ENCODE measurements around the gene MICAL2. TPM values are rescaled to one million over a fixed set of nuclear protein-coding genes. Genes with fewer than 3 reads are reported as not detected.

MICAL2 gene
- total RNA-seq, 1 donor, result 156 TPM

DNA sequence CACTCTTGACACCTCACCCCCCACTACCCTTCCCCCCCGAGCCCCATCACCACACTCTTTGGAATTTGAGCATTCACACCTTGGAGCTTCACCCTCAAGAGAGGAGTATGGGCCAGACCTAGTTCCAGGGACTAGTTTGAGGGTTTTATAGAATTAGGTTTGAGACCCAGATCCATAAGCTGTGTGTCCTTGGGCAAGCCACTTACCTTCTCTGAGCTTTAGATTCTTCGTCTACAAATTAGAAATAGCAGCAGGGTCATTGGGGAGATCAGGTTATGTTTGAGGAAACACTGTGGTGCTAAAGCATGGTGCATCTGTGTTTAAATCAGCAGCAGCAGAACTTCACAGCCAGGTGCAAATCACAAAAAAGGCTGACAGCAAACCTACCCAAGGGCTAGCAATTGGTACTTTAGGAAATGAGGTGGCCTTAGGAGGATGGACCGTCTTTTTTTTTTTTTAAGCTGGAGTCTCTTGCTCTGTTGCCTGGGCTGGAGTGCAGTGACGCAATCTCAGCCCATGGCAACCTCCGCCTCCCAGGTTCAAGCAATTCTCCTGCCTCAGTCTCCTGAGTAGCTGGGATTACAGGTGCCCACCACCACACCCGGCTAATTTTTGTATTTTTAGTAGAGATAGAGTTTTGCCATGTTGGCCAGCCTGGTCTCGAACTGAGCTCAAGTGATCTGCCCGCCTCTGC lies 114.8 kb downstream of the MICAL2 start:
- Histone ChIP-seq H3K36me3 (ENCODE audit: insufficient read depth, low read length) (peaks cover 93% of the 10 kb centered on the region), H3K4me1 (ENCODE audit: insufficient read depth, low read length) (peaks cover 25% of the 10 kb centered on the region), H3K4me3 (ENCODE audit: insufficient read depth, low read length) (no peak overlapping the region)

DNA sequence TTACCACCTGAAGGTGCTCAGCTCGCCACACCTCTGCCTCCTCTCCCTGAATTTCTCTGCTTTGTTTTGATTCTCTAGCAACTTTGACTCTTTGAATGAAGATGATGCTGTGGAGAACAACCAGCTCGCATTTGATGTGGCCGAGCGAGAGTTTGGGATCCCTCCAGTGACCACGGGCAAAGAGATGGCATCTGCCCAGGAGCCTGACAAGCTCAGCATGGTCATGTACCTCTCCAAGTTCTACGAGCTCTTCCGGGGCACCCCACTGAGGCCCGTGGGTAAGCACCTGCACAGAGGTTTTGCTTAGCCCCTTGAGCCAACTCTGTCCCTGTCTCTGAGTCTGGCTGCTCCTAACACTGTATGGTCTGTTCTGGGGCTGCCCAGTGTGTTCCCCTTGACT lies 115.7 kb downstream of the MICAL2 start:
- H3K4me1 ChIP-seq (ENCODE audit: insufficient read depth, low read length), result peaks cover 16% of the 10 kb centered on the region
- H3K79me2 ChIP-seq (ENCODE audit: insufficient read depth, low read length), result peaks cover 27% of the 10 kb centered on the region
- TF ChIP-seq, protein P1, sequence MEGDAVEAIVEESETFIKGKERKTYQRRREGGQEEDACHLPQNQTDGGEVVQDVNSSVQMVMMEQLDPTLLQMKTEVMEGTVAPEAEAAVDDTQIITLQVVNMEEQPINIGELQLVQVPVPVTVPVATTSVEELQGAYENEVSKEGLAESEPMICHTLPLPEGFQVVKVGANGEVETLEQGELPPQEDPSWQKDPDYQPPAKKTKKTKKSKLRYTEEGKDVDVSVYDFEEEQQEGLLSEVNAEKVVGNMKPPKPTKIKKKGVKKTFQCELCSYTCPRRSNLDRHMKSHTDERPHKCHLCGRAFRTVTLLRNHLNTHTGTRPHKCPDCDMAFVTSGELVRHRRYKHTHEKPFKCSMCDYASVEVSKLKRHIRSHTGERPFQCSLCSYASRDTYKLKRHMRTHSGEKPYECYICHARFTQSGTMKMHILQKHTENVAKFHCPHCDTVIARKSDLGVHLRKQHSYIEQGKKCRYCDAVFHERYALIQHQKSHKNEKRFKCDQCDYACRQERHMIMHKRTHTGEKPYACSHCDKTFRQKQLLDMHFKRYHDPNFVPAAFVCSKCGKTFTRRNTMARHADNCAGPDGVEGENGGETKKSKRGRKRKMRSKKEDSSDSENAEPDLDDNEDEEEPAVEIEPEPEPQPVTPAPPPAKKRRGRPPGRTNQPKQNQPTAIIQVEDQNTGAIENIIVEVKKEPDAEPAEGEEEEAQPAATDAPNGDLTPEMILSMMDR (IDR thresholded peaks at IDR 0.05; ENCODE audit: extremely low read depth, low read depth, low read length), result no peak
- no peak overlapping the region for H2AFZ ChIP-seq (ENCODE audit: low read length)
- H3K4me2 ChIP-seq (ENCODE audit: insufficient read depth, low read length), result no peak overlapping the region
- H3K4me3 ChIP-seq (ENCODE audit: insufficient read depth, low read length), result no peak overlapping the region
- DNase-seq (ENCODE audit: insufficient read length, low spot score, missing footprints), result no peak
- H3K36me3 ChIP-seq (ENCODE audit: insufficient read depth, low read length), result peaks cover 93% of the 10 kb centered on the region
- peak overlapping the region; percentile 97 for H3K27ac ChIP-seq (ENCODE audit: low read depth, low read length)
- H3K27me3 ChIP-seq (ENCODE audit: insufficient read depth, low read length), result no peaks in the 10 kb centered on the region
- H4K20me1 ChIP-seq (ENCODE audit: insufficient read depth, low read length), result no peaks in the 10 kb centered on the region
- H3K9me3 ChIP-seq (ENCODE audit: low read depth, low read length), result no peaks in the 10 kb centered on the region

More for the DNA sequence above, 114.8 kb downstream of the MICAL2 start:
- Histone ChIP-seq H3K79me2 (ENCODE audit: insufficient read depth, low read length) (peaks cover 26% of the 10 kb centered on the region), H4K20me1 (ENCODE audit: insufficient read depth, low read length) (no peaks in the 10 kb centered on the region), H3K27me3 (ENCODE audit: insufficient read depth, low read length) (no peaks in the 10 kb centered on the region), H3K27ac (ENCODE audit: low read depth, low read length) (peak overlapping the region; percentile 97), H3K9me3 (ENCODE audit: low read depth, low read length) (no peaks in the 10 kb centered on the region), H2AFZ (ENCODE audit: low read length) (no peak overlapping the region), H3K4me2 (ENCODE audit: insufficient read depth, low read length) (no peak overlapping the region)
- TF ChIP-seq, protein P1 (IDR thresholded peaks at IDR 0.05; ENCODE audit: extremely low read depth, low read depth, low read length), result no peak
- DNase-seq (ENCODE audit: insufficient read length, low spot score, missing footprints), result no peak

DNA sequence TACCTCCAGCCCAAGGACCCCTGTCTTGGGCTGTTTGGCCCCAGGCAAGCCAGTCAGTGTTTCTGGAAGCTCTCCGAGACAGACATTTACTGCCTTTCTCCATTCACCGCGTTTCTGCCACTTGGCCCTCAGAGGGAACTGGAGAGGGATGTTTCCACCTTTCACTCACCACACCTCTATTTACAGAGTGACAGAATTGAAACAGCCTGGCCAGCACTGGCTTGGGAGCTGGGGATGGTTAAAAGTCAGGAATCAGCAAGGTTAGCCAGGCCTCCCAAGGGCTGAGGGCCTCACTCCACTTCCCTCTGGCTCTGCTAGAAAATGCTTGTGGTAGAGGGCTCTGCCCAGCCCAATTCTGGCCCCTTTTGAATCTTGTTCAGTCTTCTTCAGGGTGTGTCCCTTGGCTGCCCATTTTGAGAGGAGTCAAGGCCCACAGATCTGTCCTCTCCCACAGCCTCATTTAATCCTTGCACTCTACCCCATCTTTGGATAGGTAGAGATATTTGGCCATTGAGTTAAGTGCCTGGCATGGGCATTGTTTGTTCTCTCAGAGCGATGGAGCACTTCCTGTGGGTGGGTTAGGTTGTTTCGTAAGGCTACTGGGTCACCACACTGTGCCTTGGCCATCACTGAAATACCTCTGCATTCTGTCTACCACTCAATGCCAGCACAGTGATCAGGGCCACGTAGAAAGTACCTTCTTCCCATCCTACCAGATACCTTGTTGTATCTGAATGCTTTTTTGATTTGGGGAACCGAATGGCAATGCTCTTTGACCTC lies 119.2 kb downstream of the MICAL2 start:
- Histone ChIP-seq H3K4me1 (ENCODE audit: insufficient read depth, low read length) (peaks cover 34% of the 10 kb centered on the region), H3K27ac (ENCODE audit: low read depth, low read length) (peak overlapping the region; percentile 96)
- TF ChIP-seq, protein P1 (IDR thresholded peaks at IDR 0.05; ENCODE audit: extremely low read depth, low read depth, low read length), result no peak

DNA sequence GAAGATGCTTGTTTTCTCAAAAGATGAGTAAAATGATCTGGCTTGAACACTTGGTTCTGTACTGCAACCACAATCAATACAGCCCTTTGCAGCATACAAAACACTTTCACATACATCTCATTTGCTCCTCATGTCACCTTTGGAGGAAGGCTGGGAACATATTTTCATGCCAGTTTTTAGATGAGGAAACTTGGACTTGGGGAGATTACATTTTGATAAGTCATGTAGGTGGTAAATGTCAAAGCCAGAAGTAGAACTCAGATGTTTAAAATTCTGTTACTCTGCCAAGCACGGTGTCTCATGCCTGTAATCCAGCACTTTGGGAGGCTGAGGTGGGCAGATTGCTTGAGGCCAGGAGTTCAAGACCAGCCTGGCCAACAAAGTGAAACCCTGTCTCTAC lies 121.8 kb downstream of the MICAL2 start:
- H3K36me3 ChIP-seq (ENCODE audit: insufficient read depth, low read length), result peaks cover 83% of the 10 kb centered on the region
- no peaks in the 10 kb centered on the region for H3K9me3 ChIP-seq (ENCODE audit: low read depth, low read length)
- no peak overlapping the region for H3K4me3 ChIP-seq (ENCODE audit: insufficient read depth, low read length)
- H4K20me1 ChIP-seq (ENCODE audit: insufficient read depth, low read length), result no peaks in the 10 kb centered on the region
- H3K27ac ChIP-seq (ENCODE audit: low read depth, low read length), result peak overlapping the region; percentile 96
- H2AFZ ChIP-seq (ENCODE audit: low read length), result no peak overlapping the region
- peaks cover 59% of the 10 kb centered on the region for H3K4me1 ChIP-seq (ENCODE audit: insufficient read depth, low read length)
- TF ChIP-seq, protein P1 (IDR thresholded peaks at IDR 0.05; ENCODE audit: extremely low read depth, low read depth, low read length), result no peak
- H3K4me2 ChIP-seq (ENCODE audit: insufficient read depth, low read length), result no peak overlapping the region
- DNase-seq (ENCODE audit: insufficient read length, low spot score, missing footprints), result no peak
- H3K79me2 ChIP-seq (ENCODE audit: insufficient read depth, low read length), result peaks cover 19% of the 10 kb centered on the region
- no peaks in the 10 kb centered on the region for H3K27me3 ChIP-seq (ENCODE audit: insufficient read depth, low read length)

More for the DNA sequence above, 119.2 kb downstream of the MICAL2 start:
- Histone ChIP-seq H3K79me2 (ENCODE audit: insufficient read depth, low read length) (peaks cover 14% of the 10 kb centered on the region), H3K36me3 (ENCODE audit: insufficient read depth, low read length) (peaks cover 81% of the 10 kb centered on the region), H3K4me2 (ENCODE audit: insufficient read depth, low read length) (no peak overlapping the region), H2AFZ (ENCODE audit: low read length) (no peak overlapping the region), H3K27me3 (ENCODE audit: insufficient read depth, low read length) (no peaks in the 10 kb centered on the region), H3K4me3 (ENCODE audit: insufficient read depth, low read length) (no peak overlapping the region), H4K20me1 (ENCODE audit: insufficient read depth, low read length) (no peaks in the 10 kb centered on the region), H3K9me3 (ENCODE audit: low read depth, low read length) (no peaks in the 10 kb centered on the region)
- no peak for DNase-seq (ENCODE audit: insufficient read length, low spot score, missing footprints)

Data from osteoblast (primary cell).